GM23248 (cell line): Measurements from ENCODE around the gene HK3.

Experiments
- EZH2 ChIP-seq: fragments of 200-600 bp; sonication (generic); IDR thresholded peaks from 2 replicates; pipeline ENCODE4 v1.6.1; 2018; ENCODE audit warnings: antibody characterized with exemption, mild to moderate bottlenecking; ENCODE audit not compliant: insufficient read depth, poor library complexity, severe bottlenecking
- EZH2phosphoT487 ChIP-seq: fragments of 200-600 bp; sonication (generic); IDR thresholded peaks from 2 replicates; pipeline ENCODE4 v1.6.1; 2018; ENCODE audit warnings: antibody characterized with exemption, moderate library complexity, mild to moderate bottlenecking, low read depth; ENCODE audit not compliant: insufficient read depth

DNA sequence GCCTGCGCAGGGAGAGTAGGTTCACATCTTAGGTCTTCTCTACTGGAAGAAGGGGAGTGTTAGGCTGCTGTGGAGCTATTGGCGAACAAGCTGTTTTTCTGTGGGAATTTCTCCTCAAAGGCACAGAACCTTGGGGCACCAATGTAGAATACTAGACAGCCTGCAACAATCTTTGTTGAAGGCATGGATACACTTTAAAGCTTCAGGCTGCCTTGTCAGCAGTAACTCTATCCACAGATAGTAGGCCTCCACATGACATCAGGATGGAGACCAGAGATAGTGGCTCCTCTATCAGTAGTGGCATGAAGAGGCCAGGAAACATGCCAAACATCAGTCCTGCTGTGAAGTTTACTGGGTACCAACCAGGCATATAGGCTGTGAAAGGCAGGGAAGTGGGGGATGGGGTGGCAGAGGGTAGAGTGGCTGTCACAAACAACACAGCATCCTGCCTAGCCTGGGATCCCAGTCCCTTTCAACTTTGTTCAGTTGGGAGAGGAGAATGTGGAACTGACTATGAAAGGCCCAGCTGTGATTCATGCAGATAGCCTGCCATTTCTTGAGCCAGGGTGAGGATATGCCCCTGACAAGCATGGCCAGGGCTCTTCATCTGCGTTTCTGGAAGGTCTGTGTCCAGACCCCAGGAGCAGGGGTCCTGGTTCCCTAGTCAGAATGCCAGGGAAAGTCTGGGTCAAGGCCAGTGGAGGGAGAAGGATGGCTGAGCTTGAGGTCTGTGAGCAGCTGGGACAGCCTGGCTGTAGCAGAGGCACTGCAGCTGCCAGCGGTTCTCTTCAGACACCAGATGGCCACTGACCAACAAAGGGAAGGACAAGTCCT lies 1.0 kb upstream of the HK3 start:
- TF ChIP-seq EZH2phosphoT487 (no peak), EZH2 (no peak)
